Lung (tissue), 16 donors: ENCODE measurements around the gene MYO7A. TPM values are rescaled to one million over a fixed set of nuclear protein-coding genes. Genes with fewer than 3 reads are reported as not detected.
A peak's percentile ranks its signal among the peaks of the same experiment; 100 is the strongest.

Experiments
- ATAC-seq: fragments of 200-7000 bp; cut with Tn5 transposase; one replicate; pipeline ENCODE4 v1.9.1; 2020; ENCODE audit warnings: moderate number of reproducible peaks; ENCODE audit not compliant: insufficient read depth, low FRiP score
- DNase-seq, 3 donors: peaks; one replicate each; pipeline ENCODE4 v3.0.0-alpha.2; 2013 to 2017
- H3K27ac ChIP-seq, 2 donors: one replicate each; pipeline ENCODE4 v1.5.1; 2013; ENCODE audit warnings: mild to moderate bottlenecking in 2 of 2, moderate library complexity in 2 of 2, control low read depth in 1 of 2, inconsistent platforms in 1 of 2, low read depth in 1 of 2, low read length in 1 of 2
- H3K27me3 ChIP-seq, 3 donors: one replicate each; pipeline ENCODE4 v1.5.1; 2013; ENCODE audit warnings: low read length in 2 of 3; ENCODE audit not compliant: control insufficient read depth in 3 of 3, insufficient read depth in 3 of 3
- H3K36me3 ChIP-seq, 4 donors: one replicate each; pipeline ENCODE4 v1.5.1; 2013; ENCODE audit warnings: low read length in 4 of 4, mild to moderate bottlenecking in 1 of 4, moderate library complexity in 1 of 4; ENCODE audit not compliant: control insufficient read depth in 4 of 4, insufficient read depth in 4 of 4
- H3K4me1 ChIP-seq, 5 donors: one replicate each; pipeline ENCODE4 v1.5.1; 2013; ENCODE audit warnings: low read length in 5 of 5, mild to moderate bottlenecking in 2 of 5, moderate library complexity in 1 of 5; ENCODE audit not compliant: control insufficient read depth in 5 of 5, insufficient read depth in 5 of 5
- H3K4me3 ChIP-seq: one replicate; pipeline ENCODE4 v1.5.1; 2013; ENCODE audit warnings: mild to moderate bottlenecking, control low read depth, moderate library complexity
- H3K9ac ChIP-seq, 2 donors: one replicate each; pipeline ENCODE4 v1.5.1; 2013; ENCODE audit warnings: low read length in 2 of 2, control low read depth in 1 of 2; ENCODE audit not compliant: insufficient read depth in 1 of 2
- H3K9me3 ChIP-seq, 4 donors: one replicate each; pipeline ENCODE4 v1.5.1; 2013; ENCODE audit warnings: low read length in 3 of 4, mild to moderate bottlenecking in 1 of 4, moderate library complexity in 1 of 4; ENCODE audit not compliant: control insufficient read depth in 4 of 4, insufficient read depth in 3 of 4
- WGBS, 2 donors: extraction: QIAGEN DNeasy Blood & Tissue Kit; methylation state at CpG; one replicate each; pipeline ENCODE4 v1.1.7; 2013; 5-methylcytosine and 5-hydroxymethylcytosine counted together
- long read RNA-seq, 5 donors: transcript quantifications; one replicate each; lab custom pipeline, GENCODE V29; 2026
- polyA plus RNA-seq, 2 donors: library from polyadenylated mRNA; stranded (reverse); fragments of 200-250 nt; gene quantifications; one replicate each; pipeline ENCODE4 v1.2.1, GENCODE V29; 2013
- total RNA-seq, 2 donors: library from RNA; depleted of rRNA in 1 of 2; stranded (reverse); fragments of >200 nt in 1 of 2; gene quantifications; one replicate each; pipeline ENCODE4 v1.2.1, GENCODE V29; 2014 to 2021
- TF ChIP-seq, protein P1 (sequence below): IDR thresholded peaks from 2 replicates; pipeline ENCODE4 v1.5.1; 2012; ENCODE audit warnings: mild to moderate bottlenecking; ENCODE audit errors: control extremely low read depth, extremely low read depth
- donor health status: control.
- donor health status: control.
- donor health status: Bipolar disorder and iron deficiency.
- donor health status: healthy.
- donor health status: DM: yes; HTN: yes; CAD: no.

MYO7A gene
- total RNA-seq: 1 to 10 TPM; 4.4 to 8.3 TPM
- polyA plus RNA-seq: 10 to 100 TPM in 1 of 2 donors, 1 to 10 TPM in 1; 1.8 to 10.2 TPM
- long read RNA-seq, donor 1: 0 reads
- long read RNA-seq, donor 2: 0 reads
- long read RNA-seq, donor 3: 0 reads
- long read RNA-seq, donor 4: 0 reads
- long read RNA-seq, donor 5: 0 reads

GRCh38 chr11:77127920-77128691 lies at the start of gene MYO7A:
Gene MYO7A, plus strand, starts transcription at chr11:77128246. Its CDS starts 2,389 bp downstream, at chr11:77130635.
- H3K9ac ChIP-seq: no peak within 1 kb of the TSS
- peak; percentile 86 to 88 (median 87) for DNase-seq
- no peaks in the 10 kb centered on the region for H3K27me3 ChIP-seq
- no peak for ATAC-seq
- H3K9me3 ChIP-seq: no peaks in the 10 kb centered on the region
- H3K27ac ChIP-seq: no peak within 1 kb of the TSS
- H3K4me1 ChIP-seq: peaks cover 0 to 26% (median 3%) of the 10 kb centered on the region in 5 donors
- no peak within 1 kb of the TSS for H3K4me3 ChIP-seq
- H3K36me3 ChIP-seq: peaks cover 0 to 4% (median 0%) of the 10 kb centered on the region in 4 donors
- TF ChIP-seq, protein P1, sequence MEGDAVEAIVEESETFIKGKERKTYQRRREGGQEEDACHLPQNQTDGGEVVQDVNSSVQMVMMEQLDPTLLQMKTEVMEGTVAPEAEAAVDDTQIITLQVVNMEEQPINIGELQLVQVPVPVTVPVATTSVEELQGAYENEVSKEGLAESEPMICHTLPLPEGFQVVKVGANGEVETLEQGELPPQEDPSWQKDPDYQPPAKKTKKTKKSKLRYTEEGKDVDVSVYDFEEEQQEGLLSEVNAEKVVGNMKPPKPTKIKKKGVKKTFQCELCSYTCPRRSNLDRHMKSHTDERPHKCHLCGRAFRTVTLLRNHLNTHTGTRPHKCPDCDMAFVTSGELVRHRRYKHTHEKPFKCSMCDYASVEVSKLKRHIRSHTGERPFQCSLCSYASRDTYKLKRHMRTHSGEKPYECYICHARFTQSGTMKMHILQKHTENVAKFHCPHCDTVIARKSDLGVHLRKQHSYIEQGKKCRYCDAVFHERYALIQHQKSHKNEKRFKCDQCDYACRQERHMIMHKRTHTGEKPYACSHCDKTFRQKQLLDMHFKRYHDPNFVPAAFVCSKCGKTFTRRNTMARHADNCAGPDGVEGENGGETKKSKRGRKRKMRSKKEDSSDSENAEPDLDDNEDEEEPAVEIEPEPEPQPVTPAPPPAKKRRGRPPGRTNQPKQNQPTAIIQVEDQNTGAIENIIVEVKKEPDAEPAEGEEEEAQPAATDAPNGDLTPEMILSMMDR: no peak
- 26 to 28% methylated on average over 19 to 20 of the region's 20 CpGs for WGBS, 2 donors

DNA sequence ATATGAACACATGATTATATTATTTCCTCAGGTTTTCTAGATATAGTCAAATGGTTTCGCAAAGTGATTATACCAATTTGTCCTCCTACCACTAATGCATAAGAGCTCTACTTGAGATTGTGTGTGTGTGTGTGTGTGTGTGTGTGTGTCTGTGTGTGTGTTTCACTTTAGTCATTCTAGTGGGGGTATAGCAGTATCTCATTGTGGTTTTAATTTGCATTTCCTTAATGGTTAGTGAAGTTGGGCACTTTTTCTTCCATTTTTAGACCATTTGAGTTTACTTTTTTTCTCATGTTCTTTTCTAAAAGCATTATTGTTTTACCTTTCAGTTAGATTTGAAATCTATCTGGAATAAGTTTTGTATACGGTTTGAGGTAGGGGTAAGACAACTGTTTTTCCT lies 48.4 kb upstream of the MYO7A start:
- no peaks in the 10 kb centered on the region for H3K9me3 ChIP-seq
- peaks cover 0 to 15% (median 8%) of the 10 kb centered on the region in 5 donors for H3K4me1 ChIP-seq
- no peaks in the 10 kb centered on the region for H3K36me3 ChIP-seq
- H3K27ac ChIP-seq: no peak overlapping the region
- DNase-seq (no peak), ATAC-seq (no peak)
- TF ChIP-seq, protein P1: no peak
- 97 to 99% methylated on average over 2 of the region's 2 CpGs for WGBS, 2 donors
- no peak overlapping the region for H3K4me3 ChIP-seq
- H3K27me3 ChIP-seq: no peaks in the 10 kb centered on the region
- H3K9ac ChIP-seq: no peak overlapping the region

- DNase-seq: peak in 1 of 3 donors; percentile 1
- Histone ChIP-seq H3K27ac (no peak overlapping the region), H3K4me3 (no peak overlapping the region), H3K9me3 (no peaks in the 10 kb centered on the region), H3K36me3 (peaks cover 0 to 3% (median 0%) of the 10 kb centered on the region in 4 donors), H3K4me1 (peaks cover 0 to 12% (median 6%) of the 10 kb centered on the region in 5 donors), H3K9ac (no peak overlapping the region), H3K27me3 (no peaks in the 10 kb centered on the region)
- ATAC-seq: no peak
- TF ChIP-seq, protein P1: no peak
- WGBS, 2 donors: 95 to 96% methylated on average over 2 of the region's 2 CpGs
Measured at GRCh38 chr11:77080643-77081210, 47.3 kb upstream of the MYO7A start.
